SH-SY5Y (cell line): Measurements from ENCODE around the gene OR51B2.

Experiments used
- GATA2 ChIP-seq: IDR thresholded peaks from 2 replicates; pipeline ENCODE4 v1.6.1; 2011; ENCODE audit warnings: mild to moderate bottlenecking, low read depth, low read length
- GATA3 ChIP-seq: IDR thresholded peaks from 2 replicates; pipeline ENCODE4 v1.6.1; 2011; ENCODE audit warnings: low read depth, mild to moderate bottlenecking, low read length, moderate library complexity

DNA sequence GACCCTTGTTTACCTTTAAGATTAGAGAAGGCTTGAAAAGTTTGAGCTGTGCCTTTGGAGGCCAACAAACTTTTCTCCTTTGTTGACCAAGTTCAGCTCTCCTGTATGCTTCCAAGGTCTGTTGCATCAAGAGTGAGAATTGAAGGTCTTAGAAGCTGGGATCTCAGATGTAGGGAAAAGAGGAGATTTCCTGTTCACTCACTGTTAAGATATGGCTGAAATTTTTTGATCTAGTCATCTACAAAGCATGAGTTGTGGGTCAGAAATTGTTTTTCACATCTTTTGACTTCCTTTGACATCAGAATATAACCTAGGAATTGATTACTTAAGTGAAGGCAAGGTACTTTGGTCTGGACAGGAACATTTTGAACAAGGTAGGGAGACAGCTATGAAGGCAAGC is 34.4 kb downstream of the OR51B2 start:
- TF ChIP-seq GATA2 (no peak), GATA3 (no peak)
